ENCODE measurements around the gene SLC11A2. TPM values are rescaled to one million over a fixed set of nuclear protein-coding genes. Genes with fewer than 3 reads are reported as not detected.

The SLC11A2 gene
- total RNA-seq (2021), result 45.6 and 47.9 TPM in 2 replicates
- long read RNA-seq, full-length matches to known transcripts, result 153 of 327 reads
- long read RNA-seq, partial matches to known transcripts, result 129 of 327 reads
- long read RNA-seq, other reads (novel, unspliced or antisense), result 45 of 327 reads

DNA sequence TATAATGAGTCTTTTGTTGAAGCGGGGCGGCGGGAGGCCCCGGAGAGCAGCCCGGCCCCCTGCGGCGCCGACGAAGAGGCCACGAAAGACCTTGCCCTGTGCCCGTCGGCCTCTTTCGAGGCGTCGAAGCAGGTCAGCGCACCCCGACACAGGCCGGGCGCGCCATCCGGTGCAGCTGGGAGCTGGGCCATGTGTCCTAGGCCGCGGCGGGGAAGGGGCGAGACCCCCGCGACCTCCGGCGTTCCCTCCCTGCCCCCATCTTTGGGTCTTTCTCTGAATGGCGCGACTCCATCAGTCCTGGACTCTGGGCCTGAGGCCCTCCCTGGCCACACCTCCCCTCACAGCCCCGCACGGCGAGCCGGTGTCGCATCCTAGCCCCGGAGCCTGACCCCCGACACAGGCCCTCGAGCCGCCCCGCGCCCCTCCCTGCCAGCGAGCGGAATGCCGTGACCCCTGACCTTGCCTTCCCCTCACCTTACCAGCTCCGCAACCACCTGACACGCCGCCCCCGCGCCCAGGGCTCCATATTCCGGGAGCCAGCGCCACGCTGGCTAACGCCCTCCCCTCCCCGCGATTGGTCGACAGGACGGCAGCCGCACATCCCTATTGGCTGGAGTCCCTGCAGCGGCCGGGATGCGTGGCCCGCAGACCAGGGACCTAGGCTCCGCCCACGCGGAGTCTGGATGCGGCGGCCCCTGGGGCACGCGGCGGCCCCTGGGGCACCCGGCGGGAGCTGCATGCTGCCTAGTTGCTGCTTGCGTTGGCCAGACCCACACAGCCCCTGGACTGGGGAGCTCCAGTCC is at the start of gene SLC11A2:
Gene SLC11A2 (minus strand): TSS at position 549 of the 803 bp plus-strand sequence. CDS start 15,656 bp downstream, outside the sequence.
- Histone ChIP-seq H3K27me3 (ENCODE audit: insufficient read depth, low read length) (no peaks in the 10 kb centered on the region), H2BK15ac (ENCODE audit: low read depth, low read length) (no peak within 1 kb of the TSS; the same call in 1 of the 2 replicates), H2AFZ (ENCODE audit: low read length) (no peak within 1 kb of the TSS), H2BK20ac (ENCODE audit: low read depth, low read length, poor library complexity, severe bottlenecking) (no peak within 1 kb of the TSS), H4K20me1 (ENCODE audit: control insufficient read depth, insufficient read depth, insufficient read length) (no peaks in the 10 kb centered on the region), H3K9me3 (ENCODE audit: control insufficient read depth, low read depth, low read length) (no peaks in the 10 kb centered on the region), H2BK12ac (ENCODE audit: insufficient read length, low read depth, low read length) (no peak within 1 kb of the TSS), H3K56ac (ENCODE audit: insufficient read length, low read depth, low read length) (no peak within 1 kb of the TSS), H3K79me2 (ENCODE audit: insufficient read depth, low read length) (peaks cover 7% of the 10 kb centered on the region), H3K79me1 (ENCODE audit: insufficient read depth, low read depth, low read length, poor library complexity, severe bottlenecking) (no peaks in the 10 kb centered on the region), H3K18ac (ENCODE audit: insufficient read length, low read depth, low read length) (peak within 1 kb of the TSS; percentile 94), H3K9ac (ENCODE audit: extremely low read depth, insufficient read length, low read length) (peak within 1 kb of the TSS; percentile 76), H3K27ac (ENCODE audit: insufficient read length, low read depth, low read length) (peak within 1 kb of the TSS; percentile 25), H3K23ac (ENCODE audit: insufficient read length, low read depth, low read length) (no peak within 1 kb of the TSS), H2BK120ac (ENCODE audit: low read depth, low read length, poor library complexity, severe bottlenecking) (no peak within 1 kb of the TSS), H3K4me2 (ENCODE audit: insufficient read depth, insufficient read length, low read length) (peak within 1 kb of the TSS; percentile 92), H3K14ac (ENCODE audit: insufficient read depth, low read length) (peak within 1 kb of the TSS; percentile 97), H2AK5ac (ENCODE audit: insufficient read length, low read length) (no peak within 1 kb of the TSS), H3T11ph (ENCODE audit: low read length) (no peak within 1 kb of the TSS), H3K4me1 (ENCODE audit: insufficient read depth, low read length) (peaks cover 3% of the 10 kb centered on the region; the same call in 1 of the 2 replicates), H4K91ac (ENCODE audit: insufficient read length, low read depth, low read length) (no peak within 1 kb of the TSS), H2BK5ac (ENCODE audit: insufficient read length, low read length) (no peak within 1 kb of the TSS), H3K4ac (ENCODE audit: low read depth, low read length) (no peak within 1 kb of the TSS), H4K5ac (ENCODE audit: insufficient read length, low read depth, low read length) (no peak within 1 kb of the TSS), H3K23me2 (ENCODE audit: insufficient read length, low read depth, low read length, poor library complexity, severe bottlenecking) (peaks cover 5% of the 10 kb centered on the region), H4K8ac (replicated peaks; ENCODE audit: insufficient read length, low read depth, low read length) (no peak within 1 kb of the TSS)
- no peaks in the 10 kb centered on the region for H3K9me3 Mint-ChIP-seq
- no CpG with 5 or more reads among the region's 74 CpGs for WGBS (ENCODE audit: extremely low coverage, insufficient read length, low lambda C conversion rate)
- H3K4me1 Mint-ChIP-seq, result peaks cover 50% of the 10 kb centered on the region in 2 experiments
- H3K36me3 Mint-ChIP-seq (ENCODE audit: insufficient read depth in 1 of 3, low read depth in 3 of 3), result no peaks in the 10 kb centered on the region
- H3K4me3 Mint-ChIP-seq, result peak within 1 kb of the TSS; percentile 78 to 92
- peak within 1 kb of the TSS; percentile 95 to 97 (median 95) for H3K27ac Mint-ChIP-seq
- TF ChIP-seq, protein P1, sequence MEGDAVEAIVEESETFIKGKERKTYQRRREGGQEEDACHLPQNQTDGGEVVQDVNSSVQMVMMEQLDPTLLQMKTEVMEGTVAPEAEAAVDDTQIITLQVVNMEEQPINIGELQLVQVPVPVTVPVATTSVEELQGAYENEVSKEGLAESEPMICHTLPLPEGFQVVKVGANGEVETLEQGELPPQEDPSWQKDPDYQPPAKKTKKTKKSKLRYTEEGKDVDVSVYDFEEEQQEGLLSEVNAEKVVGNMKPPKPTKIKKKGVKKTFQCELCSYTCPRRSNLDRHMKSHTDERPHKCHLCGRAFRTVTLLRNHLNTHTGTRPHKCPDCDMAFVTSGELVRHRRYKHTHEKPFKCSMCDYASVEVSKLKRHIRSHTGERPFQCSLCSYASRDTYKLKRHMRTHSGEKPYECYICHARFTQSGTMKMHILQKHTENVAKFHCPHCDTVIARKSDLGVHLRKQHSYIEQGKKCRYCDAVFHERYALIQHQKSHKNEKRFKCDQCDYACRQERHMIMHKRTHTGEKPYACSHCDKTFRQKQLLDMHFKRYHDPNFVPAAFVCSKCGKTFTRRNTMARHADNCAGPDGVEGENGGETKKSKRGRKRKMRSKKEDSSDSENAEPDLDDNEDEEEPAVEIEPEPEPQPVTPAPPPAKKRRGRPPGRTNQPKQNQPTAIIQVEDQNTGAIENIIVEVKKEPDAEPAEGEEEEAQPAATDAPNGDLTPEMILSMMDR (conservative IDR thresholded peaks at IDR 0.05), result peak; percentile 15; the same call in 1 of the 3 replicates
- peaks cover 4% of the 10 kb centered on the region for H3K27me3 Mint-ChIP-seq (ENCODE audit: low read depth)
- DNase-seq, result peak; percentile 99

All from H9 (cell line).